GM23338 (cell line): Measurements from ENCODE around the gene MAST2. TPM values are rescaled to one million over a fixed set of nuclear protein-coding genes. Genes with fewer than 3 reads are reported as not detected.

Experiments
- ATAC-seq: fragments of 200-7000 bp; cut with Tn5 transposase; 3 replicates; pipeline ENCODE4 v1.9.1; 2020
- DNase-seq: peaks from one replicate; pipeline ENCODE4 v3.0.0-alpha.2; 2015; ENCODE audit warnings: low spot score
- H2AFZ ChIP-seq: fragments of 200-600 bp; sonication (generic); 2 replicates; pipeline ENCODE4 v1.8.0; 2016; ENCODE audit warnings: antibody characterized with exemption, mild to moderate bottlenecking, moderate library complexity
- H3F3A ChIP-seq: fragments of 200-600 bp; sonication (generic); replicated peaks from 2 replicates; pipeline ENCODE4 v1.8.0; 2017; ENCODE audit warnings: antibody characterized with exemption, mixed run types, low read depth
- H3K27ac ChIP-seq: fragments of 200-600 bp; sonication (generic); 2 replicates; pipeline ENCODE4 v1.6.1; 2016; ENCODE audit warnings: low read depth
- H3K27me3 ChIP-seq: fragments of 200-600 bp; sonication (generic); 2 replicates; pipeline ENCODE4 v1.8.0; 2016; ENCODE audit warnings: mild to moderate bottlenecking, mixed run types, moderate library complexity; ENCODE audit not compliant: insufficient read depth
- H3K36me3 ChIP-seq: fragments of 200-600 bp; sonication (generic); 2 replicates; pipeline ENCODE4 v1.8.0; 2016; ENCODE audit warnings: mild to moderate bottlenecking; ENCODE audit not compliant: insufficient read depth
- H3K4me1 ChIP-seq: fragments of 200-600 bp; sonication (generic); 2 replicates; pipeline ENCODE4 v1.8.0; 2016; ENCODE audit warnings: mild to moderate bottlenecking, moderate library complexity; ENCODE audit not compliant: insufficient read depth
- H3K4me2 ChIP-seq: fragments of 200-600 bp; sonication (generic); 2 replicates; pipeline ENCODE4 v1.7.1; 2017; ENCODE audit warnings: mixed run types
- H3K4me3 ChIP-seq: fragments of 200-600 bp; sonication (generic); 2 replicates; pipeline ENCODE4 v1.6.1; 2016; ENCODE audit warnings: mixed run types
- H3K79me2 ChIP-seq: fragments of 200-600 bp; sonication (generic); replicated peaks from 2 replicates; pipeline ENCODE4 v1.8.0; 2017; ENCODE audit warnings: mild to moderate bottlenecking; ENCODE audit not compliant: insufficient read depth
- H3K9me2 ChIP-seq: fragments of 200-600 bp; sonication (generic); 2 replicates; pipeline ENCODE4 v1.8.0; 2017; ENCODE audit not compliant: insufficient read depth
- H4K20me1 ChIP-seq: fragments of 200-600 bp; sonication (generic); replicated peaks from 2 replicates; pipeline ENCODE4 v1.8.0; 2017; ENCODE audit warnings: mild to moderate bottlenecking; ENCODE audit not compliant: insufficient read depth
- H3K27ac Mint-ChIP-seq: 2 replicates; pipeline ENCODE4 v1.8.0; 2020; ENCODE audit warnings: inconsistent platforms, mild to moderate bottlenecking, moderate library complexity, mixed read lengths
- H3K27me3 Mint-ChIP-seq: 3 replicates; pipeline ENCODE4 v1.8.0; 2022; ENCODE audit warnings: low read depth, mild to moderate bottlenecking, moderate library complexity, mixed read lengths, inconsistent platforms; ENCODE audit not compliant: insufficient read depth, poor library complexity
- H3K36me3 Mint-ChIP-seq: 3 replicates; pipeline ENCODE4 v1.8.0; 2021; ENCODE audit warnings: low read depth, mild to moderate bottlenecking, inconsistent platforms, moderate library complexity, mixed read lengths
- H3K4me1 Mint-ChIP-seq: 3 replicates; pipeline ENCODE4 v1.8.0; 2020; ENCODE audit warnings: mild to moderate bottlenecking, inconsistent platforms, mixed read lengths
- H3K4me3 Mint-ChIP-seq: 3 replicates; pipeline ENCODE4 v1.8.0; 2021; ENCODE audit warnings: moderate library complexity, mild to moderate bottlenecking, inconsistent platforms, mixed read lengths
- H3K9me3 Mint-ChIP-seq: 3 replicates; pipeline ENCODE4 v1.8.0; 2020; ENCODE audit warnings: moderate library complexity, mild to moderate bottlenecking, inconsistent platforms, mixed read lengths
- CREB1 ChIP-seq: fragments of 250-450 bp; sonication (Bioruptor Pico); IDR thresholded peaks from 2 replicates; pipeline ENCODE4 v1.5.0; 2020; ENCODE audit warnings: low read depth, mild to moderate bottlenecking, moderate library complexity
- EZH2 ChIP-seq: fragments of 200-600 bp; sonication (generic); IDR thresholded peaks from one replicate; pipeline ENCODE4 v1.8.0; 2017; ENCODE audit warnings: antibody characterized with exemption, mild to moderate bottlenecking, low read depth; ENCODE audit not compliant: unreplicated experiment
- EZH2phosphoT487 ChIP-seq: fragments of 200-600 bp; sonication (generic); IDR thresholded peaks from one replicate; pipeline ENCODE4 v1.8.1; 2018; ENCODE audit warnings: antibody characterized with exemption; ENCODE audit not compliant: unreplicated experiment
- JUNB ChIP-seq: IDR thresholded peaks from one replicate; pipeline ENCODE4 v1.6.1; 2016; ENCODE audit warnings: antibody characterized with exemption; ENCODE audit not compliant: unreplicated experiment
- NANOG ChIP-seq: IDR thresholded peaks from 2 replicates; pipeline ENCODE4 v1.6.1; 2016; ENCODE audit warnings: antibody characterized with exemption, borderline replicate concordance
- POLR2AphosphoS5 ChIP-seq: IDR thresholded peaks from 2 replicates; pipeline ENCODE4 v1.6.1; 2016; ENCODE audit warnings: antibody characterized with exemption, low read depth
- STAT1 ChIP-seq: IDR thresholded peaks from one replicate; pipeline ENCODE4 v1.6.1; 2016; ENCODE audit warnings: antibody characterized with exemption; ENCODE audit not compliant: unreplicated experiment
- ZNF114 ChIP-seq: fragments of 250-450 bp; sonication (Bioruptor Pico); IDR thresholded peaks from 2 replicates; pipeline ENCODE4 v1.5.0; 2020; ENCODE audit warnings: mild to moderate bottlenecking, moderate library complexity
- ZNF331 ChIP-seq: fragments of 250-450 bp; sonication (Bioruptor Pico); IDR thresholded peaks from 2 replicates; pipeline ENCODE4 v1.5.0; 2020; ENCODE audit warnings: low read depth, mild to moderate bottlenecking, moderate library complexity
- polyA plus RNA-seq: library from polyadenylated mRNA; unstranded; fragments of >200 nt; fragmentation: Nextera tagmentation; extraction: Ambion mirVana; gene quantifications from 2 replicates; pipeline ENCODE4 v1.2.1, GENCODE V29; 2016
- total RNA-seq: library from RNA; depleted of rRNA; stranded (reverse); fragments of >200 nt; shearing (Covaris generic); gene quantifications from 2 replicates; pipeline ENCODE4 v1.2.3, GENCODE V29; 2014
- TF ChIP-seq, protein P1 (sequence below): IDR thresholded peaks from one replicate; pipeline ENCODE4 v1.6.1; 2018; ENCODE audit warnings: antibody characterized with exemption; ENCODE audit not compliant: unreplicated experiment
- TF ChIP-seq, protein P2 (sequence below), 2 experiments: fragments of 200-600 bp in 1 of 2; sonication (generic) in 1 of 2; conservative IDR thresholded peaks; 2 replicates each; pipeline versions ENCODE4 v1.5.1 to v1.6.1; 2016 to 2017; ENCODE audit warnings: antibody characterized with exemption in 2 of 2, low read depth in 2 of 2, mild to moderate bottlenecking in 2 of 2, moderate library complexity in 1 of 2
- TF ChIP-seq, protein P3 (sequence below): fragments of 250-450 bp; sonication (Bioruptor Pico); IDR thresholded peaks from 2 replicates; pipeline ENCODE4 v1.5.0; 2020; ENCODE audit warnings: mild to moderate bottlenecking, moderate library complexity
- TF ChIP-seq, protein P4 (sequence below): IDR thresholded peaks from 2 replicates; pipeline ENCODE4 v1.6.1; 2016; ENCODE audit warnings: antibody characterized with exemption

Gene MAST2
- total and polyA plus RNA-seq, 2 experiments from 2014 or later: 11.5 to 57.7 TPM

DNA sequence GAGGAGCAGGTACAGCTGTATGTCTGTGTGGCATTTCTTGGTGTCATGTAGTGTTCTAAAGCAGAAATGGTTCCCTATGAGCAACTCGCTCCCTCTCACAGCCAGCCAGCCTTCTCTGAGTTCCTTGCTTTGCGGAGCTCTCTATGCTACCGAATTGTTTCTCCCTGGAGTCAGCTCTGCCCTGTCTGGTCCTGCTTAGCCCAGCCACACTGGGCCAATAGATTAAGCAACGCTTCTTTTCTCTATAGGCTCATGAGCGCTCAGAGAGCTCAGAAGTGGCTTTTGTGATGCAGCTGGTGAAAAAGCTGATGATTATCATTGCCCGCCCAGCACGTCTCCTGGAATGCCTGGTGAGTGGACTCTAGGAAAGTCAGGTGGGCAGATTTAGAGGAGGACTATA, 215.9 kb downstream of the MAST2 start:
- H3K27me3 Mint-ChIP-seq: peaks cover 2% of the 10 kb centered on the region
- peaks cover 32% of the 10 kb centered on the region for H3K36me3 Mint-ChIP-seq
- no peak overlapping the region for H3K27ac ChIP-seq
- H3F3A ChIP-seq: no peaks in the 10 kb centered on the region
- peaks cover 1% of the 10 kb centered on the region; the same call in 1 of the 2 replicates for H3K36me3 ChIP-seq
- H3K4me1 Mint-ChIP-seq: no peaks in the 10 kb centered on the region
- H4K20me1 ChIP-seq: no peaks in the 10 kb centered on the region; the same call in 1 of the 2 replicates
- no peaks in the 10 kb centered on the region for H3K27me3 ChIP-seq
- H2AFZ ChIP-seq: no peak overlapping the region
- no peaks in the 10 kb centered on the region for H3K9me2 ChIP-seq
- no peak overlapping the region for H3K4me3 Mint-ChIP-seq
- TF ChIP-seq EZH2: no peak
- TF ChIP-seq POLR2AphosphoS5: no peak
- TF ChIP-seq, protein P1, sequence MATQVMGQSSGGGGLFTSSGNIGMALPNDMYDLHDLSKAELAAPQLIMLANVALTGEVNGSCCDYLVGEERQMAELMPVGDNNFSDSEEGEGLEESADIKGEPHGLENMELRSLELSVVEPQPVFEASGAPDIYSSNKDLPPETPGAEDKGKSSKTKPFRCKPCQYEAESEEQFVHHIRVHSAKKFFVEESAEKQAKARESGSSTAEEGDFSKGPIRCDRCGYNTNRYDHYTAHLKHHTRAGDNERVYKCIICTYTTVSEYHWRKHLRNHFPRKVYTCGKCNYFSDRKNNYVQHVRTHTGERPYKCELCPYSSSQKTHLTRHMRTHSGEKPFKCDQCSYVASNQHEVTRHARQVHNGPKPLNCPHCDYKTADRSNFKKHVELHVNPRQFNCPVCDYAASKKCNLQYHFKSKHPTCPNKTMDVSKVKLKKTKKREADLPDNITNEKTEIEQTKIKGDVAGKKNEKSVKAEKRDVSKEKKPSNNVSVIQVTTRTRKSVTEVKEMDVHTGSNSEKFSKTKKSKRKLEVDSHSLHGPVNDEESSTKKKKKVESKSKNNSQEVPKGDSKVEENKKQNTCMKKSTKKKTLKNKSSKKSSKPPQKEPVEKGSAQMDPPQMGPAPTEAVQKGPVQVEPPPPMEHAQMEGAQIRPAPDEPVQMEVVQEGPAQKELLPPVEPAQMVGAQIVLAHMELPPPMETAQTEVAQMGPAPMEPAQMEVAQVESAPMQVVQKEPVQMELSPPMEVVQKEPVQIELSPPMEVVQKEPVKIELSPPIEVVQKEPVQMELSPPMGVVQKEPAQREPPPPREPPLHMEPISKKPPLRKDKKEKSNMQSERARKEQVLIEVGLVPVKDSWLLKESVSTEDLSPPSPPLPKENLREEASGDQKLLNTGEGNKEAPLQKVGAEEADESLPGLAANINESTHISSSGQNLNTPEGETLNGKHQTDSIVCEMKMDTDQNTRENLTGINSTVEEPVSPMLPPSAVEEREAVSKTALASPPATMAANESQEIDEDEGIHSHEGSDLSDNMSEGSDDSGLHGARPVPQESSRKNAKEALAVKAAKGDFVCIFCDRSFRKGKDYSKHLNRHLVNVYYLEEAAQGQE: no peak
- no peak for TF ChIP-seq NANOG
- TF ChIP-seq, protein P2, sequence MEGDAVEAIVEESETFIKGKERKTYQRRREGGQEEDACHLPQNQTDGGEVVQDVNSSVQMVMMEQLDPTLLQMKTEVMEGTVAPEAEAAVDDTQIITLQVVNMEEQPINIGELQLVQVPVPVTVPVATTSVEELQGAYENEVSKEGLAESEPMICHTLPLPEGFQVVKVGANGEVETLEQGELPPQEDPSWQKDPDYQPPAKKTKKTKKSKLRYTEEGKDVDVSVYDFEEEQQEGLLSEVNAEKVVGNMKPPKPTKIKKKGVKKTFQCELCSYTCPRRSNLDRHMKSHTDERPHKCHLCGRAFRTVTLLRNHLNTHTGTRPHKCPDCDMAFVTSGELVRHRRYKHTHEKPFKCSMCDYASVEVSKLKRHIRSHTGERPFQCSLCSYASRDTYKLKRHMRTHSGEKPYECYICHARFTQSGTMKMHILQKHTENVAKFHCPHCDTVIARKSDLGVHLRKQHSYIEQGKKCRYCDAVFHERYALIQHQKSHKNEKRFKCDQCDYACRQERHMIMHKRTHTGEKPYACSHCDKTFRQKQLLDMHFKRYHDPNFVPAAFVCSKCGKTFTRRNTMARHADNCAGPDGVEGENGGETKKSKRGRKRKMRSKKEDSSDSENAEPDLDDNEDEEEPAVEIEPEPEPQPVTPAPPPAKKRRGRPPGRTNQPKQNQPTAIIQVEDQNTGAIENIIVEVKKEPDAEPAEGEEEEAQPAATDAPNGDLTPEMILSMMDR (conservative IDR thresholded peaks at IDR 0.05; ENCODE audit: low read depth in 2 of 2): no peak
- no peak for TF ChIP-seq ZNF114 (CRISPR knock-in tag)
- TF ChIP-seq, protein P3, sequence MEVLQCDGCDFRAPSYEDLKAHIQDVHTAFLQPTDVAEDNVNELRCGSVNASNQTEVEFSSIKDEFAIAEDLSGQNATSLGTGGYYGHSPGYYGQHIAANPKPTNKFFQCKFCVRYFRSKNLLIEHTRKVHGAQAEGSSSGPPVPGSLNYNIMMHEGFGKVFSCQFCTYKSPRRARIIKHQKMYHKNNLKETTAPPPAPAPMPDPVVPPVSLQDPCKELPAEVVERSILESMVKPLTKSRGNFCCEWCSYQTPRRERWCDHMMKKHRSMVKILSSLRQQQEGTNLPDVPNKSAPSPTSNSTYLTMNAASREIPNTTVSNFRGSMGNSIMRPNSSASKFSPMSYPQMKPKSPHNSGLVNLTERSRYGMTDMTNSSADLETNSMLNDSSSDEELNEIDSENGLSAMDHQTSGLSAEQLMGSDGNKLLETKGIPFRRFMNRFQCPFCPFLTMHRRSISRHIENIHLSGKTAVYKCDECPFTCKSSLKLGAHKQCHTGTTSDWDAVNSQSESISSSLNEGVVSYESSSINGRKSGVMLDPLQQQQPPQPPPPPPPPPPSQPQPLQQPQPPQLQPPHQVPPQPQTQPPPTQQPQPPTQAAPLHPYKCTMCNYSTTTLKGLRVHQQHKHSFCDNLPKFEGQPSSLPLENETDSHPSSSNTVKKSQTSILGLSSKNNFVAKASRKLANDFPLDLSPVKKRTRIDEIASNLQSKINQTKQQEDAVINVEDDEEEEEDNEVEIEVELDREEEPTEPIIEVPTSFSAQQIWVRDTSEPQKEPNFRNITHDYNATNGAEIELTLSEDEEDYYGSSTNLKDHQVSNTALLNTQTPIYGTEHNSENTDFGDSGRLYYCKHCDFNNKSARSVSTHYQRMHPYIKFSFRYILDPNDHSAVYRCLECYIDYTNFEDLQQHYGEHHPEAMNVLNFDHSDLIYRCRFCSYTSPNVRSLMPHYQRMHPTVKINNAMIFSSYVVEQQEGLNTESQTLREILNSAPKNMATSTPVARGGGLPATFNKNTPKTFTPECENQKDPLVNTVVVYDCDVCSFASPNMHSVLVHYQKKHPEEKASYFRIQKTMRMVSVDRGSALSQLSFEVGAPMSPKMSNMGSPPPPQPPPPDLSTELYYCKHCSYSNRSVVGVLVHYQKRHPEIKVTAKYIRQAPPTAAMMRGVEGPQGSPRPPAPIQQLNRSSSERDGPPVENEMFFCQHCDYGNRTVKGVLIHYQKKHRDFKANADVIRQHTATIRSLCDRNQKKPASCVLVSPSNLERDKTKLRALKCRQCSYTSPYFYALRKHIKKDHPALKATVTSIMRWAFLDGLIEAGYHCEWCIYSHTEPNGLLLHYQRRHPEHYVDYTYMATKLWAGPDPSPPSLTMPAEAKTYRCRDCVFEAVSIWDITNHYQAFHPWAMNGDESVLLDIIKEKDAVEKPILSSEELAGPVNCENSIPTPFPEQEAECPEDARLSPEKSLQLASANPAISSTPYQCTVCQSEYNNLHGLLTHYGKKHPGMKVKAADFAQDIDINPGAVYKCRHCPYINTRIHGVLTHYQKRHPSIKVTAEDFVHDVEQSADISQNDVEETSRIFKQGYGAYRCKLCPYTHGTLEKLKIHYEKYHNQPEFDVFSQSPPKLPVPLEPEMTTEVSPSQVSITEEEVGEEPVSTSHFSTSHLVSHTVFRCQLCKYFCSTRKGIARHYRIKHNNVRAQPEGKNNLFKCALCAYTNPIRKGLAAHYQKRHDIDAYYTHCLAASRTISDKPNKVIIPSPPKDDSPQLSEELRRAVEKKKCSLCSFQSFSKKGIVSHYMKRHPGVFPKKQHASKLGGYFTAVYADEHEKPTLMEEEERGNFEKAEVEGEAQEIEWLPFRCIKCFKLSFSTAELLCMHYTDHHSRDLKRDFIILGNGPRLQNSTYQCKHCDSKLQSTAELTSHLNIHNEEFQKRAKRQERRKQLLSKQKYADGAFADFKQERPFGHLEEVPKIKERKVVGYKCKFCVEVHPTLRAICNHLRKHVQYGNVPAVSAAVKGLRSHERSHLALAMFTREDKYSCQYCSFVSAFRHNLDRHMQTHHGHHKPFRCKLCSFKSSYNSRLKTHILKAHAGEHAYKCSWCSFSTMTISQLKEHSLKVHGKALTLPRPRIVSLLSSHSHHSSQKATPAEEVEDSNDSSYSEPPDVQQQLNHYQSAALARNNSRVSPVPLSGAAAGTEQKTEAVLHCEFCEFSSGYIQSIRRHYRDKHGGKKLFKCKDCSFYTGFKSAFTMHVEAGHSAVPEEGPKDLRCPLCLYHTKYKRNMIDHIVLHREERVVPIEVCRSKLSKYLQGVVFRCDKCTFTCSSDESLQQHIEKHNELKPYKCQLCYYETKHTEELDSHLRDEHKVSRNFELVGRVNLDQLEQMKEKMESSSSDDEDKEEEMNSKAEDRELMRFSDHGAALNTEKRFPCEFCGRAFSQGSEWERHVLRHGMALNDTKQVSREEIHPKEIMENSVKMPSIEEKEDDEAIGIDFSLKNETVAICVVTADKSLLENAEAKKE: no peak
- TF ChIP-seq STAT1: no peak
- TF ChIP-seq, protein P4, sequence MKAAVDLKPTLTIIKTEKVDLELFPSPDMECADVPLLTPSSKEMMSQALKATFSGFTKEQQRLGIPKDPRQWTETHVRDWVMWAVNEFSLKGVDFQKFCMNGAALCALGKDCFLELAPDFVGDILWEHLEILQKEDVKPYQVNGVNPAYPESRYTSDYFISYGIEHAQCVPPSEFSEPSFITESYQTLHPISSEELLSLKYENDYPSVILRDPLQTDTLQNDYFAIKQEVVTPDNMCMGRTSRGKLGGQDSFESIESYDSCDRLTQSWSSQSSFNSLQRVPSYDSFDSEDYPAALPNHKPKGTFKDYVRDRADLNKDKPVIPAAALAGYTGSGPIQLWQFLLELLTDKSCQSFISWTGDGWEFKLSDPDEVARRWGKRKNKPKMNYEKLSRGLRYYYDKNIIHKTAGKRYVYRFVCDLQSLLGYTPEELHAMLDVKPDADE: no peak
- no peak for TF ChIP-seq EZH2phosphoT487
- TF ChIP-seq JUNB: no peak
- no peak for TF ChIP-seq CREB1 (CRISPR knock-in tag)
- no peak for TF ChIP-seq ZNF331
- no peak overlapping the region for H3K4me3 ChIP-seq
- ATAC-seq: peak; percentile 84
- peaks cover 4% of the 10 kb centered on the region; the same call in 2 of the 3 replicates for H3K9me3 Mint-ChIP-seq
- DNase-seq: no peak
- H3K4me2 ChIP-seq: no peak overlapping the region
- no peak overlapping the region for H3K27ac Mint-ChIP-seq
- H3K4me1 ChIP-seq: 0 out of 2 replicates have a peak, but pooled peaks cover 2% of the 10 kb centered on the region
- no peaks in the 10 kb centered on the region for H3K79me2 ChIP-seq
